ENCODE measurements around the gene OR8G1. TPM values are rescaled to one million over a fixed set of nuclear protein-coding genes. Genes with fewer than 3 reads are reported as not detected.

The OR8G1 gene
- total RNA-seq, 1 donor from 2014 or later: not detected

- Histone ChIP-seq H3K4me1 (no peaks in the 10 kb centered on the region), H3K9me3 (no peaks in the 10 kb centered on the region), H3K4me3 (no peak overlapping the region), H3K36me3 (no peaks in the 10 kb centered on the region), H3K27me3 (ENCODE audit: low read depth) (no peaks in the 10 kb centered on the region), H3K27ac (no peak overlapping the region)
- DNase-seq (no peak), ATAC-seq (peak in 1 of 2 donors; percentile 23)
- TF ChIP-seq CTCF (IDR thresholded peaks at IDR 0.05): no peak
- intact Hi-C loops (cut with DNase I): no loop called here
Measured at GRCh38 chr11:124207102-124207792, 33.6 kb upstream of the OR8G1 start.

GRCh38 chr11:124209824-124210357 lies 31.0 kb upstream of the OR8G1 start:
- intact Hi-C loops (cut with DNase I): no loop called here
- Histone ChIP-seq H3K9me3 (no peaks in the 10 kb centered on the region), H3K4me3 (no peak overlapping the region), H3K36me3 (no peaks in the 10 kb centered on the region), H3K27ac (no peak overlapping the region), H3K4me1 (no peaks in the 10 kb centered on the region), H3K27me3 (ENCODE audit: low read depth) (no peaks in the 10 kb centered on the region)
- no peak for TF ChIP-seq CTCF (IDR thresholded peaks at IDR 0.05)
- peak in 1 of 2 donors; percentile 27 for ATAC-seq
- DNase-seq: no peak

- TF ChIP-seq CTCF (IDR thresholded peaks at IDR 0.05): no peak
- no peak overlapping the region for H3K4me3 ChIP-seq
- no peak for ATAC-seq
Measured at GRCh38 chr11:124210421-124210820, 30.5 kb upstream of the OR8G1 start.

GRCh38 chr11:124211321-124211720 lies 29.6 kb upstream of the OR8G1 start:
- ATAC-seq: no peak

More at GRCh38 chr11:124210421-124210820, 30.5 kb upstream of the OR8G1 start:
- no peaks in the 10 kb centered on the region for H3K27me3 ChIP-seq (ENCODE audit: low read depth)
- H3K4me1 ChIP-seq: no peaks in the 10 kb centered on the region
- no peak for DNase-seq
- no peaks in the 10 kb centered on the region for H3K36me3 ChIP-seq
- intact Hi-C loops (cut with DNase I): no loop called here
- no peaks in the 10 kb centered on the region for H3K9me3 ChIP-seq
- H3K27ac ChIP-seq: no peak overlapping the region

GRCh38 chr11:124214027-124214426 lies 26.9 kb upstream of the OR8G1 start:
- no peak for TF ChIP-seq CTCF (IDR thresholded peaks at IDR 0.05)
- Histone ChIP-seq H3K27ac (no peak overlapping the region), H3K4me3 (no peak overlapping the region), H3K9me3 (no peaks in the 10 kb centered on the region), H3K4me1 (no peaks in the 10 kb centered on the region), H3K27me3 (ENCODE audit: low read depth) (no peaks in the 10 kb centered on the region), H3K36me3 (no peaks in the 10 kb centered on the region)
- ATAC-seq (no peak), DNase-seq (no peak)
- intact Hi-C loops (cut with DNase I): no loop called here

More at GRCh38 chr11:124211321-124211720, 29.6 kb upstream of the OR8G1 start:
- Histone ChIP-seq H3K9me3 (no peaks in the 10 kb centered on the region), H3K27me3 (ENCODE audit: low read depth) (no peaks in the 10 kb centered on the region), H3K4me3 (no peak overlapping the region), H3K27ac (no peak overlapping the region), H3K36me3 (no peaks in the 10 kb centered on the region), H3K4me1 (no peaks in the 10 kb centered on the region)
- TF ChIP-seq CTCF (IDR thresholded peaks at IDR 0.05): no peak
- intact Hi-C loops (cut with DNase I): no loop called here
- no peak for DNase-seq

Measured in lower lobe of right lung (tissue), 2 donors.